Activated naive CD8-positive, alpha-beta T cell treated with anti-CD3 and anti-CD28 coated beads for 36 hours (primary cell): ENCODE measurements around the gene PDGFRB. TPM values are rescaled to one million over a fixed set of nuclear protein-coding genes. Genes with fewer than 3 reads are reported as not detected.

ENCODE experiments used
- DNase-seq: peaks from one replicate; pipeline ENCODE4 v3.0.0; 2021
- H3K27ac Mint-ChIP-seq: one replicate; pipeline ENCODE4 v1.8.0; 2022; ENCODE audit warnings: mild to moderate bottlenecking, moderate library complexity, mixed read lengths
- H3K27me3 Mint-ChIP-seq: one replicate; pipeline ENCODE4 v1.8.0; 2022; ENCODE audit warnings: mild to moderate bottlenecking, mixed read lengths
- H3K36me3 Mint-ChIP-seq: one replicate; pipeline ENCODE4 v1.8.0; 2021; ENCODE audit warnings: mild to moderate bottlenecking, mixed read lengths
- H3K4me1 Mint-ChIP-seq: one replicate; pipeline ENCODE4 v1.8.0; 2021; ENCODE audit warnings: mixed read lengths
- H3K4me3 Mint-ChIP-seq: one replicate; pipeline ENCODE4 v1.8.0; 2022; ENCODE audit warnings: mild to moderate bottlenecking, moderate library complexity, mixed read lengths
- H3K9me3 Mint-ChIP-seq: one replicate; pipeline ENCODE4 v1.8.0; 2022; ENCODE audit warnings: mixed read lengths
- total RNA-seq, 2 experiments: library from RNA; stranded (reverse); gene quantifications; one replicate each; pipeline ENCODE4 v1.2.3, GENCODE V29; 2021

The PDGFRB gene
- total RNA-seq, 2 experiments from 2014 or later: 1.1 to 1.5 TPM

- H3K4me1 Mint-ChIP-seq: no peaks in the 10 kb centered on the region
- H3K27ac Mint-ChIP-seq: no peak overlapping the region
- no peak for DNase-seq
- no peak overlapping the region for H3K4me3 Mint-ChIP-seq
- no peaks in the 10 kb centered on the region for H3K36me3 Mint-ChIP-seq
- no peaks in the 10 kb centered on the region for H3K9me3 Mint-ChIP-seq
- no peaks in the 10 kb centered on the region for H3K27me3 Mint-ChIP-seq
These were observed 29.3 kb downstream of the PDGFRB start for GRCh38 chr5:150126199-150126920.

- H3K9me3 Mint-ChIP-seq: no peaks in the 10 kb centered on the region
These were observed 30.3 kb downstream of the PDGFRB start for GRCh38 chr5:150125334-150125733.

GRCh38 chr5:150124596-150124995, 31.0 kb downstream of the PDGFRB start:
- Mint-ChIP-seq H3K27ac (no peak overlapping the region), H3K4me3 (no peak overlapping the region)
- no peak for DNase-seq

More at GRCh38 chr5:150125334-150125733, 30.3 kb downstream of the PDGFRB start:
- no peaks in the 10 kb centered on the region for H3K27me3 Mint-ChIP-seq
- H3K4me3 Mint-ChIP-seq: no peak overlapping the region
- no peaks in the 10 kb centered on the region for H3K4me1 Mint-ChIP-seq
- no peak overlapping the region for H3K27ac Mint-ChIP-seq
- H3K36me3 Mint-ChIP-seq: no peaks in the 10 kb centered on the region
- DNase-seq: no peak

GRCh38 chr5:150124111-150124557, 31.5 kb downstream of the PDGFRB start:
- H3K9me3 Mint-ChIP-seq: no peaks in the 10 kb centered on the region
- H3K36me3 Mint-ChIP-seq: no peaks in the 10 kb centered on the region
- no peaks in the 10 kb centered on the region for H3K27me3 Mint-ChIP-seq
- no peaks in the 10 kb centered on the region for H3K4me1 Mint-ChIP-seq
- H3K4me3 Mint-ChIP-seq: no peak overlapping the region
- no peak overlapping the region for H3K27ac Mint-ChIP-seq
- no peak for DNase-seq

More at GRCh38 chr5:150124596-150124995, 31.0 kb downstream of the PDGFRB start:
- Mint-ChIP-seq H3K4me1 (no peaks in the 10 kb centered on the region), H3K27me3 (no peaks in the 10 kb centered on the region), H3K36me3 (no peaks in the 10 kb centered on the region), H3K9me3 (no peaks in the 10 kb centered on the region)

GRCh38 chr5:150123542-150123941, 32.1 kb downstream of the PDGFRB start:
- Mint-ChIP-seq H3K9me3 (no peaks in the 10 kb centered on the region), H3K27me3 (no peaks in the 10 kb centered on the region), H3K27ac (no peak overlapping the region), H3K36me3 (no peaks in the 10 kb centered on the region), H3K4me3 (no peak overlapping the region), H3K4me1 (no peaks in the 10 kb centered on the region)
- DNase-seq: no peak

- Mint-ChIP-seq H3K27ac (no peak overlapping the region), H3K27me3 (no peaks in the 10 kb centered on the region), H3K36me3 (no peaks in the 10 kb centered on the region), H3K9me3 (no peaks in the 10 kb centered on the region), H3K4me1 (no peaks in the 10 kb centered on the region), H3K4me3 (no peak overlapping the region)
- DNase-seq: no peak
These were observed 32.8 kb downstream of the PDGFRB start for GRCh38 chr5:150122536-150123481.

- DNase-seq: peak; percentile 23
- H3K27me3 Mint-ChIP-seq: no peaks in the 10 kb centered on the region
- no peaks in the 10 kb centered on the region for H3K36me3 Mint-ChIP-seq
- H3K9me3 Mint-ChIP-seq: no peaks in the 10 kb centered on the region
- no peak overlapping the region for H3K4me3 Mint-ChIP-seq
- no peak overlapping the region for H3K27ac Mint-ChIP-seq
- no peaks in the 10 kb centered on the region for H3K4me1 Mint-ChIP-seq
These were observed 33.5 kb downstream of the PDGFRB start for GRCh38 chr5:150122158-150122510.

- H3K27me3 Mint-ChIP-seq: no peaks in the 10 kb centered on the region
- no peaks in the 10 kb centered on the region for H3K4me1 Mint-ChIP-seq
- no peak overlapping the region for H3K4me3 Mint-ChIP-seq
- H3K27ac Mint-ChIP-seq: no peak overlapping the region
- no peaks in the 10 kb centered on the region for H3K36me3 Mint-ChIP-seq
- no peaks in the 10 kb centered on the region for H3K9me3 Mint-ChIP-seq
- DNase-seq: no peak
These were observed 34.0 kb downstream of the PDGFRB start for GRCh38 chr5:150121448-150122157.

GRCh38 chr5:150120617-150121447, 34.8 kb downstream of the PDGFRB start:
- Mint-ChIP-seq H3K4me3 (no peak overlapping the region), H3K27ac (no peak overlapping the region), H3K36me3 (no peaks in the 10 kb centered on the region), H3K27me3 (no peaks in the 10 kb centered on the region), H3K4me1 (no peaks in the 10 kb centered on the region), H3K9me3 (no peaks in the 10 kb centered on the region)
- no peak for DNase-seq

GRCh38 chr5:150120062-150120441, 35.6 kb downstream of the PDGFRB start:
- no peak overlapping the region for H3K4me3 Mint-ChIP-seq
- no peaks in the 10 kb centered on the region for H3K27me3 Mint-ChIP-seq
- H3K27ac Mint-ChIP-seq: no peak overlapping the region
- H3K36me3 Mint-ChIP-seq: no peaks in the 10 kb centered on the region
- H3K9me3 Mint-ChIP-seq: no peaks in the 10 kb centered on the region
- no peak for DNase-seq
- H3K4me1 Mint-ChIP-seq: no peaks in the 10 kb centered on the region

- Mint-ChIP-seq H3K4me1 (no peaks in the 10 kb centered on the region), H3K36me3 (no peaks in the 10 kb centered on the region), H3K27ac (no peak overlapping the region), H3K9me3 (no peaks in the 10 kb centered on the region), H3K4me3 (no peak overlapping the region), H3K27me3 (no peaks in the 10 kb centered on the region)
- DNase-seq: no peak
These were observed 36.1 kb downstream of the PDGFRB start for GRCh38 chr5:150119421-150120061.

GRCh38 chr5:150118561-150119229, 37.0 kb downstream of the PDGFRB start:
- Mint-ChIP-seq H3K4me3 (no peak overlapping the region), H3K36me3 (no peaks in the 10 kb centered on the region), H3K9me3 (no peaks in the 10 kb centered on the region), H3K4me1 (no peaks in the 10 kb centered on the region), H3K27me3 (no peaks in the 10 kb centered on the region), H3K27ac (no peak overlapping the region)
- DNase-seq: no peak

- Mint-ChIP-seq H3K4me1 (no peaks in the 10 kb centered on the region), H3K4me3 (no peak overlapping the region), H3K27me3 (no peaks in the 10 kb centered on the region), H3K27ac (no peak overlapping the region), H3K9me3 (no peaks in the 10 kb centered on the region), H3K36me3 (no peaks in the 10 kb centered on the region)
- no peak for DNase-seq
These were observed 37.6 kb downstream of the PDGFRB start for GRCh38 chr5:150117945-150118560.
